Measurements from ENCODE around the gene SIKE1.
"Not testable (repeated sequence)": the region's sequence is repeated elsewhere in the genome, so short reads cannot be mapped to it uniquely, and the experiment has no call there.

Gene SIKE1

GRCh38 chr1:114756949-114757454 lies 23.5 kb downstream of the SIKE1 start:
- no peak for TF ChIP-seq CTCF (conservative IDR thresholded peaks at IDR 0.05; ENCODE audit: low read depth, low read length)
- peak overlapping the region; percentile 98 for H3K27ac ChIP-seq
- H3K27me3 ChIP-seq (ENCODE audit: insufficient read depth, low read depth): no peaks in the 10 kb centered on the region
- H3K79me2 ChIP-seq (ENCODE audit: insufficient read depth, low read depth): peaks cover 54% of the 10 kb centered on the region
- H3K36me3 ChIP-seq (ENCODE audit: insufficient read depth): no peaks in the 10 kb centered on the region
- peak overlapping the region; percentile 84 for H3K4me2 ChIP-seq
- no peak overlapping the region for H2AFZ ChIP-seq (ENCODE audit: low read depth)
- H3K4me1 ChIP-seq (ENCODE audit: low read depth, poor library complexity, severe bottlenecking): peaks cover 43% of the 10 kb centered on the region
- peak overlapping the region; percentile 99 for H3K9ac ChIP-seq
- peaks cover 30% of the 10 kb centered on the region for H4K20me1 ChIP-seq (ENCODE audit: insufficient read depth)
- H3K4me3 ChIP-seq (IDR thresholded peaks at IDR 0.05; ENCODE audit: insufficient read depth, low read depth, low read length): peak overlapping the region; percentile 54

GRCh38 chr1:114756009-114756892 lies 24.2 kb downstream of the SIKE1 start:
- no peaks in the 10 kb centered on the region for H3K27me3 ChIP-seq (ENCODE audit: insufficient read depth, low read depth)
- no peak overlapping the region for H2AFZ ChIP-seq (ENCODE audit: low read depth)
- H3K9ac ChIP-seq: peak overlapping the region; percentile 99; the same call in 1 of the 2 replicates
- peaks cover 61% of the 10 kb centered on the region for H3K79me2 ChIP-seq (ENCODE audit: insufficient read depth, low read depth)
- H3K27ac ChIP-seq: peak overlapping the region; percentile 98
- H3K4me2 ChIP-seq: peak overlapping the region; percentile 84
- peaks cover 33% of the 10 kb centered on the region for H4K20me1 ChIP-seq (ENCODE audit: insufficient read depth)
- TF ChIP-seq CTCF (conservative IDR thresholded peaks at IDR 0.05; ENCODE audit: low read depth, low read length): no peak
- peak overlapping the region; percentile 54 for H3K4me3 ChIP-seq (IDR thresholded peaks at IDR 0.05; ENCODE audit: insufficient read depth, low read depth, low read length)
- H3K36me3 ChIP-seq (ENCODE audit: insufficient read depth): no peaks in the 10 kb centered on the region
- H3K4me1 ChIP-seq (ENCODE audit: low read depth, poor library complexity, severe bottlenecking): peaks cover 51% of the 10 kb centered on the region

DNA sequence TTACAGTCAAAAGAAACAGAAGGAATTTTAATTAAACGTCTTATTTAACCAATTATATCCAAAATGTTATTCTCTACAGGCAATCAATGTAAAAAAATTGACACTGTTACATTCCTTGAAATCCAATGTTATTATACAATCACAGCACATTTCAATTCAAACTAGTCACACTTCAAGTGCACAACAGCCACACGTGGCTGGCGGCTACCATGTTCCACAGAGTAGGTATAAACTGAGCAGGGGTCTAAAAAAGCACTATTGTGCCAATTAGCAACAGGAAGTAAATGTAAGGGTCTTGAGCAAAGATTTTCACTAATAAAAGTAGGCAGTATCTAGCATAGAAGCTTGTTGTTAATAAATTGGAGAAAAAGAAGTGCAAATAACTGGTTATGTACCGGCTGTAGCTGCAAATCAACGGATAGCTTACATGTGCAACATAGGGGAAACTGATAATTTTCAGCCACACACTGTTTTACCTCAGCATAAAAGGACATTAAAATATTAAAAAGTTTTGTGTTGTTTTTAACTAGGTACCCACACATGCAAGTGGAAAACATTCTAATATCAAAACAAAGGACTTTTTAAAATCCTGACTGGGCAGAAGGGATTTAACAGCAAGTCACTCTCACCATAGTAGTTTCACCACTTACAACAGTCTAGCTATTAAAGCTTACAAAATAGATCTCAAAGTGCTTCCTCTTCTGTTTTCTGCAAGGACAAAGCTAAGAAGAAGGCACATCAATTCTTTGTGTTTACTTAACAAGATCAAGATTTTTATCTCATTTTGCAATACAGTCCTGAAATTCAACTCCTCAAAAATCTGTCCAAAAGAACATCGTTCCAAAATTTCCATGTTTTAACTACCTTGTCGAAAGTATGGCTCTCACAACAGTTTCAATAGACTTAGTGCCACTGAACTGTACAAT lies 25.2 kb downstream of the SIKE1 start:
- Histone ChIP-seq H3K4me1 (ENCODE audit: low read depth, poor library complexity, severe bottlenecking) (peaks cover 61% of the 10 kb centered on the region), H3K4me2 (peak overlapping the region; percentile 84), H3K27me3 (ENCODE audit: insufficient read depth, low read depth) (no peaks in the 10 kb centered on the region), H4K20me1 (ENCODE audit: insufficient read depth) (peaks cover 42% of the 10 kb centered on the region), H3K36me3 (ENCODE audit: insufficient read depth) (no peaks in the 10 kb centered on the region), H3K79me2 (ENCODE audit: insufficient read depth, low read depth) (peaks cover 71% of the 10 kb centered on the region), H3K27ac (peak overlapping the region; percentile 98), H3K4me3 (IDR thresholded peaks at IDR 0.05; ENCODE audit: insufficient read depth, low read depth, low read length) (no peak overlapping the region), H2AFZ (ENCODE audit: low read depth) (no peak overlapping the region), H3K9ac (peak overlapping the region; percentile 99; the same call in 1 of the 2 replicates)
- no peak for TF ChIP-seq CTCF (conservative IDR thresholded peaks at IDR 0.05; ENCODE audit: low read depth, low read length)

- H3K4me2 ChIP-seq: peak overlapping the region; percentile 84; the same call in 1 of the 2 replicates
- not testable (repeated sequence) for H3K36me3 ChIP-seq (ENCODE audit: insufficient read depth); H2AFZ ChIP-seq (ENCODE audit: low read depth); H3K27ac ChIP-seq; H3K27me3 ChIP-seq (ENCODE audit: insufficient read depth, low read depth); H3K9ac ChIP-seq; H3K4me3 ChIP-seq (IDR thresholded peaks at IDR 0.05; ENCODE audit: insufficient read depth, low read depth, low read length)
- peaks cover 51% of the 10 kb centered on the region for H4K20me1 ChIP-seq (ENCODE audit: insufficient read depth)
- H3K79me2 ChIP-seq (ENCODE audit: insufficient read depth, low read depth): peaks cover 87% of the 10 kb centered on the region
- peaks cover 71% of the 10 kb centered on the region for H3K4me1 ChIP-seq (ENCODE audit: low read depth, poor library complexity, severe bottlenecking)
These were observed 26.8 kb downstream of the SIKE1 start for GRCh38 chr1:114753702-114754101.

Data from KMS-11 (cell line).